B cell (primary cell): ENCODE results near the gene FBXO34. TPM values are rescaled to one million over a fixed set of nuclear protein-coding genes. Genes with fewer than 3 reads are reported as not detected.

Experiments used
- ATAC-seq: fragments of 200-7000 bp; cut with Tn5 transposase; one replicate; pipeline ENCODE4 v1.10.0; 2021; ENCODE audit warnings: low read depth, mild to moderate bottlenecking, moderate number of reproducible peaks, moderate library complexity
- CTCF ChIA-PET: fragments of 350-600 bp; sonication (Branson Sonifier 250); formaldehyde crosslinking; loops from one replicate; lab custom pipeline; 2021; ENCODE audit warnings: antibody characterized with exemption, inconsistent platforms; lab: Charles Lee
- POLR2A ChIA-PET: fragments of 350-600 bp; sonication (Branson Sonifier 250); formaldehyde crosslinking; loops from one replicate; lab custom pipeline; 2021; ENCODE audit warnings: antibody characterized with exemption; lab: Charles Lee
- DNase-seq: peaks from one replicate; pipeline ENCODE4 v3.0.0; 2013
- H2AFZ ChIP-seq: 2 replicates; pipeline ENCODE4 v1.6.1; 2012; ENCODE audit warnings: mild to moderate bottlenecking, low read depth, low read length; ENCODE audit not compliant: insufficient read depth, poor library complexity, severe bottlenecking
- H3K27ac ChIP-seq, 2 donors: 1 replicate in 1 of 2; 2 replicates in 1 of 2; pipeline ENCODE4 v1.5.1; 2012 to 2013; ENCODE audit warnings: low read length in 2 of 2, mild to moderate bottlenecking in 2 of 2, moderate library complexity in 1 of 2
- H3K27me3 ChIP-seq, 4 experiments: fragments of 200-600 bp in 1 of 4; sonication (generic) in 1 of 4; replicated peaks in 1 of 4; 1 replicate in 2 of 4; 2 replicates in 2 of 4; pipeline versions ENCODE4 v1.6.1 to v1.7.0; 2013 to 2016; ENCODE audit warnings: low read length in 3 of 4, mild to moderate bottlenecking in 2 of 4, mixed read lengths in 1 of 4, moderate library complexity in 1 of 4; ENCODE audit not compliant: insufficient read depth in 4 of 4, control insufficient read depth in 3 of 4; ENCODE audit errors: control extremely low read depth in 1 of 4
- H3K36me3 ChIP-seq, 2 experiments: replicated peaks in 1 of 2; 1 replicate in 1 of 2; 2 replicates in 1 of 2; pipeline versions ENCODE4 v1.6.1 to v1.7.1; 2013; ENCODE audit warnings: low read length in 1 of 2; ENCODE audit not compliant: insufficient read depth in 2 of 2, control insufficient read depth in 1 of 2; ENCODE audit errors: control extremely low read depth in 1 of 2, extremely low read depth in 1 of 2
- H3K4me1 ChIP-seq, 2 donors: fragments of 200-600 bp in 1 of 2; sonication (generic) in 1 of 2; 1 replicate in 1 of 2; 2 replicates in 1 of 2; pipeline versions ENCODE4 v1.5.1 to v1.6.1; 2013 to 2017; ENCODE audit warnings: low read length in 2 of 2; ENCODE audit not compliant: control insufficient read depth in 2 of 2, insufficient read depth in 2 of 2
- H3K4me2 ChIP-seq: replicated peaks from 2 replicates; pipeline ENCODE3; 2012; ENCODE audit warnings: mild to moderate bottlenecking, low read depth, low read length; ENCODE audit not compliant: poor library complexity, severe bottlenecking
- H3K4me3 ChIP-seq, 5 experiments: fragments of 200-600 bp in 1 of 5; sonication (generic) in 1 of 5; 1 replicate in 3 of 5; 2 replicates in 2 of 5; pipeline versions ENCODE4 v1.5.1 to v1.7.0; 2011 to 2016; ENCODE audit warnings: low read length in 4 of 5, mild to moderate bottlenecking in 4 of 5, low read depth in 2 of 5, control low read depth in 1 of 5, moderate library complexity in 1 of 5; ENCODE audit not compliant: insufficient read depth in 1 of 5; ENCODE audit errors: control extremely low read depth in 1 of 5, extremely low read depth in 1 of 5
- H3K79me2 ChIP-seq: fragments of 200-600 bp; sonication (generic); one replicate; pipeline ENCODE4 v1.6.0; 2016; ENCODE audit warnings: low read length; ENCODE audit not compliant: control insufficient read depth, insufficient read depth
- H3K9ac ChIP-seq: fragments of 200-600 bp; sonication (generic); 2 replicates; pipeline ENCODE4 v1.6.1; 2017; ENCODE audit warnings: mild to moderate bottlenecking, low read length, moderate library complexity
- H3K9me3 ChIP-seq, 3 donors: one replicate each; pipeline versions ENCODE4 v1.6.1 to v1.7.1; 2013; ENCODE audit warnings: low read length in 2 of 3; ENCODE audit not compliant: control insufficient read depth in 2 of 3, insufficient read depth in 1 of 3; ENCODE audit errors: control extremely low read depth in 1 of 3
- H4K20me1 ChIP-seq: 2 replicates; pipeline ENCODE4 v1.6.0; 2012; ENCODE audit warnings: mild to moderate bottlenecking, low read length; ENCODE audit not compliant: insufficient read depth, control insufficient read depth, poor library complexity, severe bottlenecking
- H3K27ac Mint-ChIP-seq: one replicate; pipeline ENCODE4 v1.8.0; 2021; ENCODE audit warnings: mixed read lengths
- H3K27me3 Mint-ChIP-seq: one replicate; pipeline ENCODE4 v1.8.0; 2021; ENCODE audit warnings: mixed read lengths
- H3K4me1 Mint-ChIP-seq: one replicate; pipeline ENCODE4 v1.8.0; 2021; ENCODE audit warnings: mixed read lengths
- H3K4me3 Mint-ChIP-seq: one replicate; pipeline ENCODE4 v1.8.0; 2021; ENCODE audit warnings: mixed read lengths
- H3K9me3 Mint-ChIP-seq: one replicate; pipeline ENCODE4 v1.8.0; 2022; ENCODE audit warnings: mixed read lengths; ENCODE audit not compliant: insufficient read depth
- EZH2 ChIP-seq: IDR thresholded peaks from 2 replicates; pipeline ENCODE4 v1.6.1; 2012; ENCODE audit warnings: borderline replicate concordance, low read depth, mild to moderate bottlenecking, moderate library complexity, low read length; ENCODE audit not compliant: insufficient read depth, poor library complexity, severe bottlenecking
- whole genome bisulfite sequencing: methylation state at CpG from one replicate; pipeline ENCODE4 v1.1.5; 2013; ENCODE audit warnings: missing lambda C conversion rate; ENCODE audit not compliant: insufficient coverage; 5-methylcytosine and 5-hydroxymethylcytosine counted together
- intact Hi-C: fragments of 100-400 bp; cut with micrococcal nuclease; formaldehyde crosslinking; loops from one replicate; pipeline ENCODE4 v1.10.0; 2022
- polyA plus RNA-seq: library from polyadenylated mRNA; depleted of rRNA; stranded (reverse); fragments of >200 nt; gene quantifications from 2 replicates; pipeline ENCODE4 v1.2.3, GENCODE V29; 2012
- total RNA-seq, 2 donors: library from RNA; stranded (reverse); fragments of 120-200 nt in 1 of 2; gene quantifications; 1 replicate in 1 of 2; 2 replicates in 1 of 2; pipeline versions ENCODE4 v1.2.3 to v1.2.4, GENCODE V29; 2013 to 2022
- TF ChIP-seq, protein P1 (sequence below): fragments of 200-600 bp; IDR thresholded peaks from one replicate; pipeline ENCODE4 v1.8.0; 2022; ENCODE audit warnings: antibody characterized with exemption, mild to moderate bottlenecking

The FBXO34 gene
- total and polyA plus RNA-seq, 2 donors (not counting 1 experiment from before 2014, with no cell fraction given), result 8.1 to 27.5 TPM

- WGBS, result 95% methylated on average over 3 of the region's 5 CpGs
- Histone ChIP-seq H3K27ac (no peak overlapping the region), H3K9me3 (no peaks in the 10 kb centered on the region), H3K4me1 (no peaks in the 10 kb centered on the region), H3K9ac (no peak overlapping the region), H2AFZ (no peak overlapping the region), H4K20me1 (no peaks in the 10 kb centered on the region), H3K4me2 (no peak overlapping the region), H3K4me3 (no peak overlapping the region), H3K27me3 (no peaks in the 10 kb centered on the region), H3K36me3 (peaks cover 3 to 40% of the 10 kb centered on the region in 2 experiments), H3K79me2 (no peaks in the 10 kb centered on the region)
- intact Hi-C loops, result no loop called here
- TF ChIP-seq, protein P1, sequence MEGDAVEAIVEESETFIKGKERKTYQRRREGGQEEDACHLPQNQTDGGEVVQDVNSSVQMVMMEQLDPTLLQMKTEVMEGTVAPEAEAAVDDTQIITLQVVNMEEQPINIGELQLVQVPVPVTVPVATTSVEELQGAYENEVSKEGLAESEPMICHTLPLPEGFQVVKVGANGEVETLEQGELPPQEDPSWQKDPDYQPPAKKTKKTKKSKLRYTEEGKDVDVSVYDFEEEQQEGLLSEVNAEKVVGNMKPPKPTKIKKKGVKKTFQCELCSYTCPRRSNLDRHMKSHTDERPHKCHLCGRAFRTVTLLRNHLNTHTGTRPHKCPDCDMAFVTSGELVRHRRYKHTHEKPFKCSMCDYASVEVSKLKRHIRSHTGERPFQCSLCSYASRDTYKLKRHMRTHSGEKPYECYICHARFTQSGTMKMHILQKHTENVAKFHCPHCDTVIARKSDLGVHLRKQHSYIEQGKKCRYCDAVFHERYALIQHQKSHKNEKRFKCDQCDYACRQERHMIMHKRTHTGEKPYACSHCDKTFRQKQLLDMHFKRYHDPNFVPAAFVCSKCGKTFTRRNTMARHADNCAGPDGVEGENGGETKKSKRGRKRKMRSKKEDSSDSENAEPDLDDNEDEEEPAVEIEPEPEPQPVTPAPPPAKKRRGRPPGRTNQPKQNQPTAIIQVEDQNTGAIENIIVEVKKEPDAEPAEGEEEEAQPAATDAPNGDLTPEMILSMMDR, result no peak
- no peak for TF ChIP-seq EZH2
- H3K27ac Mint-ChIP-seq, result no peak overlapping the region
- no peak overlapping the region for H3K4me3 Mint-ChIP-seq
- CTCF ChIA-PET, result interaction anchor here (1.0 to 1.1 kb wide), 2 partner anchors 9 to 32 kb away, joined by 3 read pairs; no protein-coding TSS in a partner anchor
- POLR2A ChIA-PET, result no interaction called here
- ATAC-seq (no peak), DNase-seq (no peak)
- H3K27me3 Mint-ChIP-seq, result no peaks in the 10 kb centered on the region
- H3K9me3 Mint-ChIP-seq, result no peaks in the 10 kb centered on the region
- no peaks in the 10 kb centered on the region for H3K4me1 Mint-ChIP-seq
Observed at GRCh38 chr14:55383541-55384140, 112.4 kb downstream of the FBXO34 start.

DNA sequence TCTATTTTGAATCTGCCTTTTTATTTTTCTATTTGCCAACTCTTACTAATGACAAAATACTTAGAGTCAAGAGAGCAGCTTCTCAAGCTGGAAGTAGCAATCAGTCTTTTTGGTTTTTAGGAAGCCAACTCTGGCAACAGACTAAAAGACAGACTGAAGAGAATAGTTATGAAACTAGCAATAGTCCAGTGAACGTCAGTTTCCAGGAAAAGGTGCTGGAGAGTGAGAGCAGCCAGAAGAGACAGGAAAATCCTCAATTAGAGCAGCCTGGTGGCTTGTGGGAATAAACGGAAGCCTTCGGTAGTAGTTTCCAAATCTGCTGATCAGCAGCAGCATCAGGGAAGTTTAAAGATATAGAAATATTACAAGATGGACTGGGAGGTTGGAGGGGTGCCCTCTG is 113.3 kb downstream of the FBXO34 start:
- Histone ChIP-seq H3K4me2 (no peak overlapping the region), H3K27me3 (no peaks in the 10 kb centered on the region), H3K79me2 (no peaks in the 10 kb centered on the region), H4K20me1 (no peaks in the 10 kb centered on the region), H3K36me3 (peaks cover 3 to 41% of the 10 kb centered on the region in 2 experiments), H3K9me3 (no peaks in the 10 kb centered on the region), H3K27ac (no peak overlapping the region), H3K9ac (no peak overlapping the region), H3K4me3 (no peak overlapping the region), H2AFZ (no peak overlapping the region), H3K4me1 (no peaks in the 10 kb centered on the region)
- Mint-ChIP-seq H3K27ac (no peak overlapping the region), H3K4me1 (no peaks in the 10 kb centered on the region), H3K9me3 (no peaks in the 10 kb centered on the region), H3K27me3 (no peaks in the 10 kb centered on the region), H3K4me3 (no peak overlapping the region)
- DNase-seq (no peak), ATAC-seq (no peak)
- 100% methylated on average over 3 of the region's 3 CpGs for WGBS
- ChIA-PET POLR2A (no interaction called here), CTCF (interaction anchor here (1.0 kb wide), 1 partner anchor 33 kb away, joined by 3 read pairs; no protein-coding TSS in a partner anchor)
- TF ChIP-seq EZH2, result no peak
- TF ChIP-seq, protein P1, result no peak
- intact Hi-C loops, result no loop called here
